Measurements from ENCODE around the gene TRPM1. TPM values are rescaled to one million over a fixed set of nuclear protein-coding genes. Genes with fewer than 3 reads are reported as not detected.

Gene TRPM1
- total and polyA plus RNA-seq, 9 donors, result 0.12 TPM; not detected in 8

- Histone ChIP-seq H3K4me3 (no peak overlapping the region), H3K9me3 (no peaks in the 10 kb centered on the region), H3K27me3 (no peaks in the 10 kb centered on the region), H3K4me1 (ENCODE audit: insufficient read depth) (no peaks in the 10 kb centered on the region), H3K36me3 (no peaks in the 10 kb centered on the region), H3K27ac (no peak overlapping the region)
- intact Hi-C loops (cut with DNase I), result no loop called here
- no peak for DNase-seq
- TF ChIP-seq EP300 (IDR thresholded peaks at IDR 0.05) (no peak), POLR2A (IDR thresholded peaks at IDR 0.05) (no peak), CTCF (IDR thresholded peaks at IDR 0.05) (no peak)
- WGBS, 3 donors, result 69 to 74% (median 70%) methylated on average over 2 of the region's 2 CpGs
Observed at GRCh38 chr15:31013863-31014607, 87.5 kb downstream of the TRPM1 start.

- Histone ChIP-seq H3K36me3 (no peaks in the 10 kb centered on the region), H3K27ac (no peak overlapping the region), H3K4me3 (no peak overlapping the region), H3K27me3 (no peaks in the 10 kb centered on the region), H3K9me3 (no peaks in the 10 kb centered on the region), H3K4me1 (ENCODE audit: insufficient read depth) (no peaks in the 10 kb centered on the region)
- no peak for TF ChIP-seq POLR2A (IDR thresholded peaks at IDR 0.05)
- no peak for TF ChIP-seq CTCF (IDR thresholded peaks at IDR 0.05)
- no peak for TF ChIP-seq EP300 (IDR thresholded peaks at IDR 0.05)
- DNase-seq, result no peak
- 87 to 96% (median 92%) methylated on average over 2 of the region's 2 CpGs for WGBS, 3 donors
- intact Hi-C loops (cut with DNase I), result no loop called here
Observed at GRCh38 chr15:31012455-31012854, 89.1 kb downstream of the TRPM1 start.

GRCh38 chr15:31010036-31010435 lies 91.5 kb downstream of the TRPM1 start:
- no peaks in the 10 kb centered on the region for H3K4me1 ChIP-seq (ENCODE audit: insufficient read depth)
- H3K27ac ChIP-seq, result no peak overlapping the region
- intact Hi-C loops (cut with DNase I), result no loop called here
- DNase-seq, result no peak
- TF ChIP-seq EP300 (IDR thresholded peaks at IDR 0.05) (no peak), POLR2A (IDR thresholded peaks at IDR 0.05) (no peak), CTCF (IDR thresholded peaks at IDR 0.05) (no peak)
- H3K9me3 ChIP-seq, result no peaks in the 10 kb centered on the region
- no peaks in the 10 kb centered on the region for H3K27me3 ChIP-seq
- H3K36me3 ChIP-seq, result no peaks in the 10 kb centered on the region
- WGBS, 3 donors, result 88 to 100% (median 97%) methylated on average over 1 of the region's 1 CpG
- no peak overlapping the region for H3K4me3 ChIP-seq

- Histone ChIP-seq H3K27ac (no peak overlapping the region), H3K9me3 (no peaks in the 10 kb centered on the region), H3K36me3 (no peaks in the 10 kb centered on the region), H3K4me1 (ENCODE audit: insufficient read depth) (no peaks in the 10 kb centered on the region), H3K27me3 (no peaks in the 10 kb centered on the region), H3K4me3 (no peak overlapping the region)
- intact Hi-C loops (cut with DNase I), result loop anchor here in 1 of 4 donors (10.0 kb wide), 1 partner anchor 79 kb away; no protein-coding TSS in a partner anchor
- TF ChIP-seq POLR2A (IDR thresholded peaks at IDR 0.05) (no peak), EP300 (IDR thresholded peaks at IDR 0.05) (no peak), CTCF (IDR thresholded peaks at IDR 0.05) (no peak)
- 53 to 64% (median 57%) methylated on average over 2 of the region's 2 CpGs for WGBS, 3 donors
- no peak for DNase-seq
Observed at GRCh38 chr15:31005660-31006059, 95.9 kb downstream of the TRPM1 start.
